ENCODE data around the gene CLSTN3. TPM values are rescaled to one million over a fixed set of nuclear protein-coding genes. Genes with fewer than 3 reads are reported as not detected.

CLSTN3 gene
- total RNA-seq, 1 donor from 2014 or later: 14.8 TPM

DNA sequence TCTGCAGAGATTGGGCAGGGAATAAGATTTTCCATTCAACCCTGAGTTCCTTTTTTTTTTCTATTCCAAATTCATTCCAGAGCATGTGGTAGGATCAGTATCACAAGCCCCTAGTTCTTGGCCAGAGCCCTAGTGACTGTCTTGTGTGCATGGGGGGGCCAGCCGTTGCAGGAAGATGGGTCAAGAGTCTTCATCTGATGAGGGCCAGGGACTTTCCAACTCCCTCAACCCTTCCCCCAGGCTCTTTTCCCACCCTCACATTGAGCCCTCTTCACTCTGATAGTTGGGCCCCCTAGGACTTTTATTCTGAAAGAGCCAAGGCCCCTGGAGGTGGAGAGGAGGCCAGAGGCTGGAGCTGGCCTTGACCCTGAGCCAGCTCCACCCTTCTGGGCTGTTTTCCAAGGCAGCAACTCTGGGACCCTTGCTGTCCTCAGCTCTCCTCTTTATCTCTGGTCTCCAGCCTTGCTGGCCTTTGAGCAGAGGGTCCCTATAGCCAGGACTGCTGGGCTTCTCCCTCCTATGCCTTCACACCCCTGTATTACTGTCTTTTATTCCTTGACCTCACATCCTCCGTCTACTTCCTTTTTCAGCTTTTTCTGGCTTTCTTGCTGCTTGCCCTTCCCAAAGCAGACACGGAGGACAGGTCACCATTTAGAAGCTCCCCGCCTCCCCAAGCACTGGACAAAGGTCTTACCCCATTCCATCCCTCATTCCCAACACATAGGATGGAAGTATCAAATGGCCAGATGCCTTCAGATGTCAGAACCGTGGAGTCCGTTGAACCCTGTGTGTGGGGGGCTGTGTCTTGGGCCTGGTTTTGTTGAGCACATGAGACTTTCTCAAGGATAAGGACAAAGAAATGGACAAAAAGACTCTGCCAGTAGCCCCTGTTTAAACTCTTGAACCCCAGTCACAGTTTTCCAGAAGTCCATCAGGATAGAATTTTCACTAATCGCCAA, 7.1 kb upstream of the CLSTN3 start:
- POLR2A ChIA-PET: interaction anchor here (0.7 to 1.0 kb wide), 3 partner anchors 15 to 630 kb away, joined by 3 to 5 read pairs (median 3); partner anchors contain the start of genes C1RL and ENO2
- no peaks in the 10 kb centered on the region for H3K9me3 Mint-ChIP-seq
- H3K4me1 Mint-ChIP-seq: no peaks in the 10 kb centered on the region
- no peak overlapping the region for H3K4me3 Mint-ChIP-seq
- H3K27me3 Mint-ChIP-seq: no peaks in the 10 kb centered on the region
- TF ChIP-seq, protein P1, sequence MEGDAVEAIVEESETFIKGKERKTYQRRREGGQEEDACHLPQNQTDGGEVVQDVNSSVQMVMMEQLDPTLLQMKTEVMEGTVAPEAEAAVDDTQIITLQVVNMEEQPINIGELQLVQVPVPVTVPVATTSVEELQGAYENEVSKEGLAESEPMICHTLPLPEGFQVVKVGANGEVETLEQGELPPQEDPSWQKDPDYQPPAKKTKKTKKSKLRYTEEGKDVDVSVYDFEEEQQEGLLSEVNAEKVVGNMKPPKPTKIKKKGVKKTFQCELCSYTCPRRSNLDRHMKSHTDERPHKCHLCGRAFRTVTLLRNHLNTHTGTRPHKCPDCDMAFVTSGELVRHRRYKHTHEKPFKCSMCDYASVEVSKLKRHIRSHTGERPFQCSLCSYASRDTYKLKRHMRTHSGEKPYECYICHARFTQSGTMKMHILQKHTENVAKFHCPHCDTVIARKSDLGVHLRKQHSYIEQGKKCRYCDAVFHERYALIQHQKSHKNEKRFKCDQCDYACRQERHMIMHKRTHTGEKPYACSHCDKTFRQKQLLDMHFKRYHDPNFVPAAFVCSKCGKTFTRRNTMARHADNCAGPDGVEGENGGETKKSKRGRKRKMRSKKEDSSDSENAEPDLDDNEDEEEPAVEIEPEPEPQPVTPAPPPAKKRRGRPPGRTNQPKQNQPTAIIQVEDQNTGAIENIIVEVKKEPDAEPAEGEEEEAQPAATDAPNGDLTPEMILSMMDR (IDR thresholded peaks at IDR 0.05): no peak
- no peak overlapping the region for H3K27ac Mint-ChIP-seq
- ATAC-seq (ENCODE audit: low read depth): no peak
- no peaks in the 10 kb centered on the region for H3K36me3 Mint-ChIP-seq (ENCODE audit: low read depth)
- CTCF ChIA-PET: interaction anchor here (2.1 kb wide), 1 partner anchor 10 kb away, joined by 4 read pairs; no protein-coding TSS in a partner anchor
- intact Hi-C loops (cut with micrococcal nuclease): no loop called here
- DNase-seq: no peak

- ChIA-PET POLR2A (no interaction called here), CTCF (no interaction called here)
- no peaks in the 10 kb centered on the region for H3K9me3 Mint-ChIP-seq
- no peak overlapping the region for H3K27ac Mint-ChIP-seq
- TF ChIP-seq, protein P1 (IDR thresholded peaks at IDR 0.05): no peak
- peaks cover 5% of the 10 kb centered on the region for H3K4me1 Mint-ChIP-seq
- ATAC-seq (ENCODE audit: low read depth) (no peak), DNase-seq (no peak)
- H3K36me3 Mint-ChIP-seq (ENCODE audit: low read depth): no peaks in the 10 kb centered on the region
- no peak overlapping the region for H3K4me3 Mint-ChIP-seq
- no peaks in the 10 kb centered on the region for H3K27me3 Mint-ChIP-seq
- intact Hi-C loops (cut with micrococcal nuclease): no loop called here
These were observed 6.2 kb upstream of the CLSTN3 start for GRCh38 chr12:7123806-7124522.

DNA sequence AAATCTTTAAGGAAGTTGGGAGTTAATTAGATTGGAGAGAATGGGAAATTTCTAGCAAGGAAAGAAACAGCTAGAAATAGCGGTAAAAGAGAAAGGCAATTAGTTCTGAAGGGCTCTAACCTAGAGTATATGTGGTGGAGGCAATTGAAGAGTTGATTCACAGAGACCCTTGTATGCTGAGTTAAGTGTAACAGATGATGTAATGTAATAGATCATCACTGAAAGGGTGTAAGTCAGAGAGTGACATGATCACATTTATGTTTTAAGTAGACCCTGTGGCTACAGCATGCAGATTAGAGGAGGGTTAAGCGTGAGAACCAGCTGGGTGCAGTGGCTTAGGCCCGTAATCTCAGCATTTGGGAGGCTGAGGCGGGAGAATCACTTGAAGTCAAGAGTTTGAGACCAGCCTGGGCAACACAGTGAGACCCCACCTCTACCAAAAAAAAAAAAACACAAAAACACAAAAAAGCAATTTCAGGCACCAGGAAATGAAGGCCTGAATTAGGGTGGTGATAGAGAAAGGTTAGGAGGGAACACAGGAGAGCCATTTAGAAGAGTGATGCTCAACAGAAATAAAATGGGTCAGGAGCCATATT, 4.4 kb upstream of the CLSTN3 start:
- Mint-ChIP-seq H3K4me1 (peaks cover 14% of the 10 kb centered on the region), H3K4me3 (no peak overlapping the region), H3K9me3 (no peaks in the 10 kb centered on the region), H3K27ac (no peak overlapping the region), H3K36me3 (ENCODE audit: low read depth) (peaks cover 5% of the 10 kb centered on the region), H3K27me3 (no peaks in the 10 kb centered on the region)
- POLR2A ChIA-PET: no interaction called here
- CTCF ChIA-PET: interaction anchor here (1.0 kb wide), 1 partner anchor 16 kb away, joined by 3 read pairs; no protein-coding TSS in a partner anchor
- ATAC-seq (ENCODE audit: low read depth) (no peak), DNase-seq (no peak)
- intact Hi-C loops (cut with micrococcal nuclease): no loop called here
- TF ChIP-seq, protein P1 (IDR thresholded peaks at IDR 0.05): no peak

- ChIA-PET POLR2A (no interaction called here), CTCF (no interaction called here)
- Mint-ChIP-seq H3K27ac (no peak overlapping the region), H3K36me3 (ENCODE audit: low read depth) (peaks cover 6% of the 10 kb centered on the region), H3K4me3 (peak overlapping the region; percentile 93), H3K9me3 (no peaks in the 10 kb centered on the region), H3K4me1 (peaks cover 24% of the 10 kb centered on the region), H3K27me3 (no peaks in the 10 kb centered on the region)
- DNase-seq (no peak), ATAC-seq (ENCODE audit: low read depth) (no peak)
- TF ChIP-seq, protein P1 (IDR thresholded peaks at IDR 0.05): no peak
- intact Hi-C loops (cut with micrococcal nuclease): no loop called here
These were observed 2.1 kb upstream of the CLSTN3 start for GRCh38 chr12:7127916-7128626.

All from activated B cell treated with CpG ODN at 0.5 μM for 24 hours (primary cell).